Naive thymus-derived CD8-positive, alpha-beta T cell (primary cell): ENCODE results near the gene MTCL3.
A peak's percentile ranks its signal among the peaks of the same experiment; 100 is the strongest.

Source experiments
- ATAC-seq, 2 donors: fragments of 150-1000 bp; cut with Tn5 transposase in 1 of 2; sonication (Bioruptor Pico), chemical (Tn5 transposase) in 1 of 2; 1 replicate in 1 of 2; 2 replicates in 1 of 2; pipeline ENCODE4 v1.10.0; 2021; ENCODE audit warnings: mild to moderate bottlenecking in 2 of 2, moderate library complexity in 2 of 2
- POLR2A ChIA-PET: fragments of 350-600 bp; sonication (Branson Sonifier 250); formaldehyde crosslinking; loops from one replicate; lab custom pipeline; 2021; ENCODE audit warnings: antibody characterized with exemption; lab: Charles Lee
- DNase-seq, 10 donors: peaks; one replicate each; pipeline versions ENCODE4 v3.0.0 to v3.0.0-alpha.2; 2020 to 2022
- H3K27ac Mint-ChIP-seq, 10 donors: one replicate each; pipeline ENCODE4 v1.8.0; 2020 to 2022; ENCODE audit warnings: mild to moderate bottlenecking in 10 of 10, mixed read lengths in 10 of 10, moderate library complexity in 4 of 10, inconsistent platforms in 1 of 10
- H3K27me3 Mint-ChIP-seq, 5 donors: one replicate each; pipeline ENCODE4 v1.8.0; 2021 to 2022; ENCODE audit warnings: mixed read lengths in 5 of 5
- H3K36me3 Mint-ChIP-seq, 3 donors: one replicate each; pipeline ENCODE4 v1.8.0; 2020 to 2022; ENCODE audit warnings: mixed read lengths in 3 of 3, mild to moderate bottlenecking in 2 of 3, inconsistent platforms in 1 of 3
- H3K4me1 Mint-ChIP-seq, 4 donors: one replicate each; pipeline ENCODE4 v1.8.0; 2021 to 2022; ENCODE audit warnings: mixed read lengths in 4 of 4
- H3K4me3 Mint-ChIP-seq, 10 donors: one replicate each; pipeline ENCODE4 v1.8.0; 2020 to 2022; ENCODE audit warnings: mild to moderate bottlenecking in 10 of 10, mixed read lengths in 10 of 10, moderate library complexity in 6 of 10, inconsistent platforms in 1 of 10
- H3K9me3 Mint-ChIP-seq, 9 donors: one replicate each; pipeline ENCODE4 v1.8.0; 2020 to 2022; ENCODE audit warnings: mixed read lengths in 9 of 9, mild to moderate bottlenecking in 3 of 9, inconsistent platforms in 1 of 9, moderate library complexity in 1 of 9

MTCL3 gene

DNA sequence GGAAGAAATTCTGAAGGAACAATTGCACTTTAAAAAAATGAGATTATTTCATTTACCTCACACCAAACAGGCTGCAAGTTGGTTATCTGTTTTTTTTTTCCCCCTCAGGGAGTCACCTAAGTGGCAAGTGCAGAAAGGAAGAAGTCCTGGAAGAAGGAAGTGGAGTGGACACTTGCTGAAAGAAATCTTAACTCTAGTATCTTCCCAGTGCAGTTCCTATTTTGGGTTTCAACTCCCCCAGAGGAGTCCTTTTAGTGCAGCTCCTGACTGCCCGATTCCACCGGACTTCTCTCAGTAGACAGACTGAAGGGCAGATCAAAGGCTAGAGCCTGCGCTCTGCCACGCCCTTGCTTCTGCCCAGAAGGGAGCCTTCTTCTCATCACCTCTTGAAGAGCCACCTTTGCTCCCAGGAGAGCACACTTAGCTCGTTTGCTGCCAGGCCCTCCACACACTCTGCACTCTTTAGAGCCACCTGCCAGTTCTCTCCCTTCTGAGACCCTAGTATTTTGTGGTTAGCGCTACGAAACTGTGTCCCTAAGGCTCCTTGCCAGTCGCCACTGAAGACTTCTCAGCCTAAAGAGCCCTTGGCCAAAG lies 4.9 kb downstream of the MTCL3 start:
- Mint-ChIP-seq H3K9me3 (peaks cover 0 to 11% (median 0%) of the 10 kb centered on the region in 9 donors), H3K4me1 (peaks cover 14 to 36% (median 29%) of the 10 kb centered on the region in 4 donors), H3K27ac (no peak overlapping the region), H3K27me3 (peaks cover 6 to 36% (median 22%) of the 10 kb centered on the region in 5 donors), H3K36me3 (peaks cover 2 to 6% (median 3%) of the 10 kb centered on the region in 3 donors), H3K4me3 (peak overlapping the region; percentile 79 to 94 (median 90))
- peak in 1 of 2 donors; percentile 2 for ATAC-seq
- no peak for DNase-seq
- POLR2A ChIA-PET, result no interaction called here

DNA sequence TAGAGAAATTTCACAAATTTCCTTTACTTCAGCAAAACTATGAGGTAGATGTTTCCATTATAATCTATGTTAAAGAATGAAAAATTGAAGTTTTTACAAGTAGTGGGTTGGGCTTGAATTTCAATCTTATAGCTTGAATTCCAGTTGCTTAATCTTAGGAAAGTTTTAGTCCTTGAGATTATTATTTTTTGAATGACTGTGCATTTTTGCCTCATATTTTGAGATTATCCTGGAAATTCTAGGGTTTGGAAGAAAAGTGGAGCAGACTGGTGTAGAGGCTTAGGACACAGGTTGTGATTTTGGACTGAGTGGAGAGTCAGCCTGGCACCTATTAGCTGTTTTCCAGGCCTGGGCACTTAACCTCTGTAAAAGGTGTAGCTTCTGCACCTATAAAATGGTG lies 5.7 kb downstream of the MTCL3 start:
- H3K27me3 Mint-ChIP-seq, result peaks cover 4 to 29% (median 15%) of the 10 kb centered on the region in 5 donors
- no peak overlapping the region for H3K27ac Mint-ChIP-seq
- peaks cover 12 to 28% (median 22%) of the 10 kb centered on the region in 4 donors for H3K4me1 Mint-ChIP-seq
- ATAC-seq (no peak), DNase-seq (no peak)
- H3K4me3 Mint-ChIP-seq, result peak overlapping the region in 1 of 10 donors; percentile 2
- H3K36me3 Mint-ChIP-seq, result peaks cover 2 to 6% (median 3%) of the 10 kb centered on the region in 3 donors
- H3K9me3 Mint-ChIP-seq, result peaks cover 0 to 12% (median 0%) of the 10 kb centered on the region in 9 donors
- POLR2A ChIA-PET, result no interaction called here

DNA sequence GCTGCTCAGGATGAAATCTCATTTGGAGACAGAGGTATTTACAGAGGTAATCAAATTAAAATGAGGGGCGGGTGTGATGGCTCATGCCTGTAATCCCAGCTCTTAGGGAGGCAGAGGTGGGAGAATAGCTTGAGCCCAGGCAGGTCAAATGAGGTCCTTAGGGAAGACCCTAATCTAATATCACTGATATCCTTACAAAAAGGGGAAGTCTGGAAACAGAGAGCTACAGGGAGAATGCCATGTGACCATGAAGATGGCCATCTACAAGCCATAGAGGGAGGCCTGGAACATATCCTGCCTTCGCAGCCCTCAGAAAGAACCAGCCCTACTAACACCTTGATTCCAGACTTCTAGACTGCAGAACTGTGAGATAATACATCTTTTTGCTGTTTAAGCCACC lies 8.3 kb downstream of the MTCL3 start:
- POLR2A ChIA-PET, result no interaction called here

DNA sequence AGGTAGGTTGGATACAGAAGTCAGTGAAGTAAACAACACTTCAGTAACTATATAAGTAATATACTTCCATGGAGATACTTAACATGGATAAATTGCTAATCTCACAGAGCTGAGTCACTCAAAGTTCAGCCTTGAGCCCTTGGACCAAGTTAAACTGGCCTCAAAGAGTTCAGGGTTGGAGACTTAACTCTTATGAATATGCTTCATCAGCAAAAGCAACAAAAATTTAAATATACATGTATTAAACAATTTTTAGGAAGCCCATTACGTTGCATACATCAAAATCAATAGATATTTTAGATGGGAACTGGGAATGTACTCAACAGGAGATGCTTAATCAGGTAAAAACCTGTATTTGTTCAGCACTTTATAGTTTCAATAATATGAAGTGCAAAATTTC lies 12.2 kb downstream of the MTCL3 start:
- H3K27ac Mint-ChIP-seq, result no peak overlapping the region
- peaks cover 0 to 12% (median 0%) of the 10 kb centered on the region in 9 donors for H3K9me3 Mint-ChIP-seq
- peaks cover 0 to 3% (median 0%) of the 10 kb centered on the region in 5 donors for H3K27me3 Mint-ChIP-seq
- DNase-seq, result no peak
- no peaks in the 10 kb centered on the region for H3K4me1 Mint-ChIP-seq
- ATAC-seq, result no peak
- POLR2A ChIA-PET, result no interaction called here
- H3K4me3 Mint-ChIP-seq, result no peak overlapping the region
- H3K36me3 Mint-ChIP-seq, result peaks cover 0 to 6% (median 3%) of the 10 kb centered on the region in 3 donors

More for the DNA sequence above, 8.3 kb downstream of the MTCL3 start:
- H3K4me3 Mint-ChIP-seq, result no peak overlapping the region
- peaks cover 0 to 12% (median 0%) of the 10 kb centered on the region in 9 donors for H3K9me3 Mint-ChIP-seq
- DNase-seq, result no peak
- H3K4me1 Mint-ChIP-seq, result peaks cover 5 to 17% (median 12%) of the 10 kb centered on the region in 4 donors
- peaks cover 0 to 12% (median 3%) of the 10 kb centered on the region in 5 donors for H3K27me3 Mint-ChIP-seq
- ATAC-seq, result no peak
- H3K36me3 Mint-ChIP-seq, result peaks cover 0 to 6% (median 3%) of the 10 kb centered on the region in 3 donors
- no peak overlapping the region for H3K27ac Mint-ChIP-seq

DNA sequence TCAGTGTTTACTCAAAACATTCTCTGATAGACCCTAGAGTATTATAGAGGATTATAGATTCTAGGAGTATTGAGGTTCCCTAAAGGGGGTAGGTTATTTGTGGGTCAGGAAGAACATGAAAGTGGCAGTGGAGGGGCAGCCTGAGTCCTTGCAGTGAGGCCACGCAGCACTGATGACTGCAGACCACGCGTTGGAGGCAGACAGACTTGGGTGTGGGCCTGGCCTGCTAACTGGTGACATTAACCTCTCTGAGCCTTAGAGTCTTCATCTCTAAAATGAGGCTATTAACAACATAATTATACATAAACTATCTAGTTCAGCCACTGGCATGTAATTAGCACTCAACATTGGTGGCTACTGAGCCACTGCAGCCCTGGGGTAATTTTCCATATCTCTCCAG lies 16.1 kb downstream of the MTCL3 start:
- POLR2A ChIA-PET, result no interaction called here
- H3K36me3 Mint-ChIP-seq, result no peaks in the 10 kb centered on the region
- no peaks in the 10 kb centered on the region for H3K9me3 Mint-ChIP-seq
- peaks cover 0 to 2% (median 0%) of the 10 kb centered on the region in 5 donors for H3K27me3 Mint-ChIP-seq
- no peak overlapping the region for H3K4me3 Mint-ChIP-seq
- ATAC-seq, result no peak
- DNase-seq, result no peak
- no peaks in the 10 kb centered on the region for H3K4me1 Mint-ChIP-seq
- no peak overlapping the region for H3K27ac Mint-ChIP-seq

DNA sequence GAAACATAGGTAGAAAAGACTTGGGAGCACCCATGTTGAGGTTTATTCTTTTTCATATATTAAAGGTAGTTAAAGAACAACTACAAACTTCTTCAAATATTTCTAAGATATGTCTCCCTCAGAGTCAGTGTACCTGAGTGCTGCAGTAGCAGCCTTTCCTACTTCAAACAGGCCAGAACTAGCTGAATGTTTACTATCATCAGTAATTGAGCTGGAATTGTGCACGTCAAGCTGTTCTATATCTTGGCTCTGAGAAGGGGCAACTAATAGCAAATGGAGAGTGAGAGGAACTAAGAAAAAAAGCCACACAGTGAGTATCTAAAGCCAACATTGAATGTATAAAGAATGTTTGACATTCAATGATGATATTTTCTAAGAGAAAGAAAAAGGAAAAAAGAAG lies 21.7 kb downstream of the MTCL3 start:
- no peak overlapping the region for H3K4me3 Mint-ChIP-seq
- no peak for DNase-seq
- H3K36me3 Mint-ChIP-seq, result no peaks in the 10 kb centered on the region
- POLR2A ChIA-PET, result no interaction called here
- no peaks in the 10 kb centered on the region for H3K4me1 Mint-ChIP-seq
- no peak for ATAC-seq
- no peaks in the 10 kb centered on the region for H3K9me3 Mint-ChIP-seq
- H3K27ac Mint-ChIP-seq, result no peak overlapping the region
- H3K27me3 Mint-ChIP-seq, result peaks cover 0 to 3% (median 1%) of the 10 kb centered on the region in 5 donors

DNA sequence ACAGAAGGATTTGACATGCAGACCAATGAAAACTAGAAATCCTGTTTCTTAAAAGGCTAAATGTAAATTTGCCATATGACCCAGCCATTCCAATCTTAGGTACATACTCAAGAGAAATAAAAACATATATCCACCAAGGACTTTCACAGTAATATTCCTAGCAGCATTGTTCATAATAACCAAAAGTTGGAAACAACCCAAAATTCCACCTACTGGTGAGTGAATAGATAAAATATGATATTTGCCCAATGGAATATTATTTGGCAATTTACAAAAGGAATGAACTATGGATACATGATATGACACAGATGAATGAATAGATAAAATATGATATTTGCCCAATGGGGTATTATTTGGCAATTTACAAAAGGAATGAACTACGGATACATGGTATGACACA lies 22.7 kb downstream of the MTCL3 start:
- Mint-ChIP-seq H3K27ac (no peak overlapping the region), H3K4me1 (no peaks in the 10 kb centered on the region), H3K4me3 (no peak overlapping the region), H3K36me3 (no peaks in the 10 kb centered on the region), H3K9me3 (no peaks in the 10 kb centered on the region), H3K27me3 (peaks cover 0 to 8% (median 3%) of the 10 kb centered on the region in 5 donors)
- no peak for DNase-seq
- POLR2A ChIA-PET, result no interaction called here
- no peak for ATAC-seq

DNA sequence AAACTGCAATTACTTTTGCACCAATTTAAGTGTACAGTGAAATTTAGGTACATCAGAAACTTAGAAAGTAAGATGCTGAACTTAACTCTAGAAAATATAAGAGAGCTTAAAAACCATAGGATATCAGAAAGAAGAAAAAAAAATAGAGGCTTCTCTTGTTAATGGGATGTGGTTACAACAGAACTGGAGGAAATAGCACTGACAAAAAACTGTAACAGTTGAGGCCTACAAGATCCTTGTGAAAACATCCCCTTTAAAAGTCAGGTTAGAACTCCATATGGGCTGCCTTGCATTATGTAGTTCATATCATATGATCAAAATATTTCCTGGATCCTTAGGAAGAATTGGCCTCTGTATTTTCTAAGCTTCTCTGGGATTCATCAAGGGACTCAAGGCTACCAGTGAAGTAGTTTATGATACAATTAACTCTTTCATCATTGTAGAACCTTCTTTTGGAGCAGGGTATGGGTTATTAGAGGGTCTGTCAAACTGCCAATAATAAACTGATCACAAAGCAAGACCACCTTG lies 24.8 kb downstream of the MTCL3 start:
- Mint-ChIP-seq H3K9me3 (no peaks in the 10 kb centered on the region), H3K4me3 (no peak overlapping the region), H3K27me3 (peaks cover 0 to 8% (median 4%) of the 10 kb centered on the region in 5 donors), H3K36me3 (peaks cover 0 to 6% (median 0%) of the 10 kb centered on the region in 3 donors), H3K4me1 (peaks cover 0 to 3% (median 0%) of the 10 kb centered on the region in 4 donors), H3K27ac (no peak overlapping the region)
- ATAC-seq, result no peak
- DNase-seq, result no peak
- POLR2A ChIA-PET, result interaction anchor here (0.6 kb wide), 1 partner anchor 11 kb away, joined by 4 read pairs; no protein-coding TSS in a partner anchor

DNA sequence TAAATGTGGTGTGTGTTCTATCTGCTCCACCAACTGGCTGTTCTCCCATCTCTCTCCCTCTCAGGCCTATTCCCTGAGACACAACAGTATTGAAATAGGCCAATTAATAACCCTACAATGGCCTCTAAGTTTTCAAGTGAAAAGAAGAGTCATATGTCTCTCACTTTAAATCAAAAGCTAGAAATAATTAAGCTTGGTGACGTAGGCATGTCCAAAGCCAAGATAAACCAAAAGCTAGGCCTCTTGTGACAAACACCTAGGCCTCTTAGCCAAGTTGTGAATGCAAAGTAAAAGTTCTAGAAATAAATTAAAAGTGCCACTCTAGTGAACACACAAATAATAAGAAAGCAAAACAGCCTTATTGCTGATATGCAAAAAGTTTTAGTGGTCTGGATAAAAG lies 29.9 kb downstream of the MTCL3 start:
- H3K4me1 Mint-ChIP-seq, result peaks cover 8 to 14% (median 11%) of the 10 kb centered on the region in 4 donors
- peaks cover 0 to 6% (median 0%) of the 10 kb centered on the region in 3 donors for H3K36me3 Mint-ChIP-seq
- ATAC-seq (no peak), DNase-seq (no peak)
- H3K27ac Mint-ChIP-seq, result no peak overlapping the region
- no peaks in the 10 kb centered on the region for H3K9me3 Mint-ChIP-seq
- peaks cover 0 to 8% (median 3%) of the 10 kb centered on the region in 5 donors for H3K27me3 Mint-ChIP-seq
- no peak overlapping the region for H3K4me3 Mint-ChIP-seq
- POLR2A ChIA-PET, result no interaction called here

DNA sequence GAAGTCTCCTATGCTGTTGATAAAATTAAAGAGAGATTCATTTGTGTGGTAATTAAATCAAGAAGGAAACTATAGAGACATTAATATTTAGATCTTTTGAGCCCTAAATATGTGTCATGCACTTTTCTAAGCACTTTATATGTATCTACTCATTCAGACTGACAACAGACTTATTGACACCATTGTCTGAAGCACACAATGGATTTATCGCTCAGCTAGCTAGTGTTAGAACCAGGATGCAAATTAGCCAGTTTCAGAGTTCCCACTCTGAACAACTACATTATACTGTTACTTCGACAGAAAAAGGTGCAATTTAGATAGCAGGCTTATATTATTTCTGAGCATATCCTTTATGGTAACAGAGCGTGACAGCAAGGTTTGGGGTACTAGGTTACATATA lies 32.2 kb downstream of the MTCL3 start:
- no peak overlapping the region for H3K4me3 Mint-ChIP-seq
- H3K9me3 Mint-ChIP-seq, result no peaks in the 10 kb centered on the region
- no peak for ATAC-seq
- H3K4me1 Mint-ChIP-seq, result peaks cover 16 to 25% (median 20%) of the 10 kb centered on the region in 4 donors
- H3K36me3 Mint-ChIP-seq, result peaks cover 0 to 6% (median 0%) of the 10 kb centered on the region in 3 donors
- peaks cover 0 to 4% (median 2%) of the 10 kb centered on the region in 5 donors for H3K27me3 Mint-ChIP-seq
- POLR2A ChIA-PET, result no interaction called here
- H3K27ac Mint-ChIP-seq, result no peak overlapping the region
- DNase-seq, result no peak

DNA sequence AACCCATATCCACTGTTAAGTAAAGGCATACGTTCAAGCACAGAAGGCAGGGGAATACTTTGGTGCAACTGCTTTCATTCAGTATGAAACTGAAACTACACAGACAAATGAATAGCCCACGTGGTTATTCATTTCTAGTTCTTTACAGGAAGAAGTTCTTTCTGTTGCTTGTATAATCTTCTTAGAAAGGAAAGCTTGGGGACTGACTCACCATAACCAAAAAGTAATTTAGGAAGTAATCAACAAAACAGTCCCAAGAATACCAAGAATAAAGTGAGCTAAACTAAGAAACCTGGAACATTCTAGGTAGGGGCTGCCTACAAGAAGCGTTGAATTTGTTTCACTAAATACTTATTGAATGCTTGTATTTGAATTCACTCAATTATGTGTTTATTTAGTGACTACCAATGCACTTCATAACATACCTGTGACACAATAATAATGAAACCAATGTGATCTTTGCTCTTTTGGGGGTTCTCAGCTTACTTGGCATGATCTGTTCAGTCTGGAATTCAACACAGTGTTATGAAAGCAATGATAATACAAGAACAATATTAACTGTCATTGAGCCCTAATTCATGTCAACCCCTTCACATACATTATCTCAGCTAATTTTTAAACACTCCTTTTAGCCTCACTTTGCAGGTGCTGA lies 34.8 kb downstream of the MTCL3 start:
- Mint-ChIP-seq H3K4me1 (peaks cover 16 to 22% (median 20%) of the 10 kb centered on the region in 4 donors), H3K9me3 (no peaks in the 10 kb centered on the region), H3K36me3 (no peaks in the 10 kb centered on the region), H3K27me3 (peaks cover 0 to 3% (median 0%) of the 10 kb centered on the region in 5 donors), H3K27ac (peak overlapping the region; percentile 3 to 89 (median 54)), H3K4me3 (peak overlapping the region; percentile 60 to 84 (median 76))
- POLR2A ChIA-PET, result no interaction called here
- ATAC-seq (peak; percentile 81 to 84), DNase-seq (peak in 3 of 10 donors; percentile 11 to 26 (median 24))

DNA sequence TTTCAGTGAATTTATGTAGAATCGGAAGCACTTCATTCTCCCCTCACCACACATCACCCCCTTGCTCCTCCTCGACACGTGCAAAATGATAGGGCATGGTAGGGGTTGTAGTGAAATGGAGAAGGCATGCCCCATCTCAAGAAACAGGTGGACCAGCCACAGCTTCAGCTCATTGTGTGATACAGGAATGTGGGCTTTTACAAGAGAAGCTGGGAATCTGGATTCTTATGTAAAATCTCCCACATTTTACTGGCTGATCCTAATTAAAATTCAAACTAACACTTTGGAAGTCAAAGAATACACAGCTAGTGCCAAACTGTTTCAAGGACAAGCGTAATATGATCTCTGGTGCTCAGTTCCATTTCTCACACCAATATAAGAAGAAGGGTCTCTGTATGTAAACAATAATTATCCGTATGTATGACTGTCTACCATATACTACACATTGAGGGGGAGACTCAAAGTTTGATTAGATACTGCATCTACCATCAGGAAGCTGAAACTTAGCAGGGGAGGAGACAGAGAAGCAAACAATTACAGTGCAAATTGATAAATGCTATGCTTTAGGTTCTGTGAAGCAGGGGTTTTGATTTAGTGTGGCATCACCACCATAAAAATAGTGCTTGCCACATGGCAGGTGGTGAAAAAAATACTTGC lies 35.6 kb downstream of the MTCL3 start:
- Mint-ChIP-seq H3K9me3 (no peaks in the 10 kb centered on the region), H3K4me3 (peak overlapping the region; percentile 60 to 84 (median 76)), H3K27me3 (peaks cover 0 to 4% (median 0%) of the 10 kb centered on the region in 5 donors), H3K27ac (peak overlapping the region in 9 of 10 donors; percentile 34 to 89 (median 60)), H3K36me3 (peaks cover 0 to under 1% (median 0%) of the 10 kb centered on the region in 3 donors), H3K4me1 (peaks cover 16 to 22% (median 20%) of the 10 kb centered on the region in 4 donors)
- DNase-seq, result no peak
- no peak for ATAC-seq
- POLR2A ChIA-PET, result interaction anchor here (0.6 kb wide), 1 partner anchor 10 kb away, joined by 4 read pairs; no protein-coding TSS in a partner anchor
